ENCODE data around the gene ARID3C.

DNA sequence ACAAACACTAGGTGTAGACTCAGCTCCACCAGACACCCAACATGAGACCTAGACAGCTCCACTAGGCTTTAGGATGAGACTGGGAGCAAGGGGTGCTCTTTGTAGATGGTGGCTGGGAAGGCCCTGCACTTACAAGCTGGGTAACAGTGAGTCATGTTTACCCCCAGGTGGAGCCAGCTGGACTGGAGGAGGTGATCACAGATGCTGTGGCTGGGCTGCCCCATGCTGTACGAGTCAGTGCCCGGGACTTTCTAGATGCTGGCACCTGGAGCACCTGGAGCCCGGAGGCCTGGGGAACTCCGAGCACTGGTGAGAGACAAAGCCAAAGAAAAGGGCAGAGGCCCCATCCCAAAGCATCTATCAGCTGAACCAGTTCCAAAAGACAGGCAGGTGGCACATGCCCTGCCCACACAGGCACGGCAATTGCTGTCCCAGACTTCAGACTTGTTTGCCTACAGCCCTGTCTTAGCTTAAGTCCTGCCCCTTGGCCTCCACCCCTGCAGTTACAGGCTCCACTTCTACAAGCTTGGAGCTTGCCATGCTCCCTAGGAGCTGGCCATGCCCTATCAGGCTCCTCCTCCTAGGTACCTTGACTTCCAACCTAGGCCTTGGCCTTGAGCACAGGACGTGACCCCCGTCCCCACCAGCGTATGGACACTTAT lies 30.9 kb upstream of the ARID3C start:
- TF ChIP-seq EZH2phosphoT487 (IDR thresholded peaks at IDR 0.05; ENCODE audit: insufficient read depth, low read depth) (no peak), EZH2 (IDR thresholded peaks at IDR 0.05; ENCODE audit: insufficient read depth, poor library complexity, severe bottlenecking) (no peak)
